ENCODE measurements around the gene SH2D1B. TPM values are rescaled to one million over a fixed set of nuclear protein-coding genes. Genes with fewer than 3 reads are reported as not detected.

Gene SH2D1B
- total and polyA plus RNA-seq, 9 of the 15 experiments (the other 6 are each of a cell fraction or from before 2014, with no cell fraction given) = 5.6 to 19.6 (median 9.7) TPM

DNA sequence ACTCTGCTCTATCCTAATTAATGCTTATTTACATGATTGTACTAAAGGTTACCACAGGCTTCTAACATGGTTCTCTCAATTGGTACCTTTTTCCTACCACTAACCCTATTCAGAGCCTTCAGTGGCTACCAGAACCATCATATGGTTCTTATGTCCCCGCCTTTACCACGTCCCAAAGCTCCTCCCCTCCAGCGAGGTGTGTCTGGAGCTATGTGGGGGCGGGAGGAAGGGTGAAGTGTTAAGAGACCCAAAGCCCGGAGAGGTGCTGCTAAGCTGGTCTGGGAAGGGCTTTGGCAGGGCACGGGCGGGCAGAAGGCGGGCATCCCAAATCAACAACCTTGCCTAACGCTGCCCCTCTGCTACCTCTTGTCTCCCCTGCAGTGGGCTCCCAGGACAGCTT, 45.3 kb downstream of the SH2D1B start:
- ChIA-PET POLR2A (interaction anchor here (1.3 to 1.4 kb wide), 2 partner anchors 14 to 194 kb away, joined by 3 read pairs; partner anchors contain the start of gene UAP1), CTCF (ENCODE audit: low intra/inter-chr PET ratio) (no interaction called here)
- no peak overlapping the region for H3K27ac ChIP-seq (ENCODE audit: extremely low read depth, low read depth, low read length)
- peak overlapping the region; percentile 34; the same call in 1 of the 2 replicates for H2AFZ ChIP-seq (ENCODE audit: low read depth, low read length)
- intact Hi-C loops (cut with micrococcal nuclease) (no loop called here), in situ Hi-C loops (cut with MboI) (no loop called here)
- H3K4me2 ChIP-seq (ENCODE audit: insufficient read depth, low read length) = no peak overlapping the region
- H4K20me1 ChIP-seq (replicated peaks; ENCODE audit: control insufficient read depth, insufficient read depth, low read length) = no peaks in the 10 kb centered on the region
- no peaks in the 10 kb centered on the region for H3K27me3 ChIP-seq (ENCODE audit: control insufficient read depth in 2 of 2, insufficient read depth in 2 of 2, low read length in 2 of 2)
- peak overlapping the region in 1 of 2 experiments; percentile 54; a peak in 1 of 4 replicates for H3K9ac ChIP-seq (ENCODE audit: insufficient read depth in 1 of 2, low read depth in 2 of 2, low read length in 2 of 2)
- DNase-seq (ENCODE audit: extremely low read depth in 1 of 4, low spot score in 3 of 4) (peak; percentile 45 to 57 (median 53)), ATAC-seq (peak; percentile 78), FAIRE-seq (peak; percentile 6)
- H3K9me3 ChIP-seq (replicated peaks; ENCODE audit: control insufficient read depth, insufficient read depth, low read depth, low read length) = no peaks in the 10 kb centered on the region
- no peaks in the 10 kb centered on the region for H3K79me2 ChIP-seq (ENCODE audit: control insufficient read depth, insufficient read depth, low read length)
- peaks cover 13 to 20% of the 10 kb centered on the region in 2 experiments; a peak in 4 of 5 replicates for H3K4me1 ChIP-seq (replicated peaks in 1 of 2; ENCODE audit: control insufficient read depth in 2 of 2, insufficient read depth in 2 of 2, low read length in 2 of 2)
- no peak for TF ChIP-seq MYBL2 (IDR thresholded peaks at IDR 0.05; ENCODE audit: low read depth)
- TF ChIP-seq MYBL2 (CRISPR knock-in tag; IDR thresholded peaks at IDR 0.05; ENCODE audit: borderline replicate concordance) = no peak
- TF ChIP-seq EGR1 (conservative IDR thresholded peaks at IDR 0.05) = peak; percentile 62
- H3K36me3 ChIP-seq (ENCODE audit: control insufficient read depth, insufficient read depth, low read length) = no peaks in the 10 kb centered on the region
- no TSS peak for BruUV-seq (replicated peaks)
- no peak overlapping the region for H3K4me3 ChIP-seq
- no peaks in the 10 kb centered on the region for H3K9me1 ChIP-seq (ENCODE audit: control insufficient read depth, insufficient read depth, low read length)
- 50% methylated on average over 9 of the region's 9 CpGs for WGBS (ENCODE audit: insufficient coverage, low coverage, missing lambda C conversion rate)

DNA sequence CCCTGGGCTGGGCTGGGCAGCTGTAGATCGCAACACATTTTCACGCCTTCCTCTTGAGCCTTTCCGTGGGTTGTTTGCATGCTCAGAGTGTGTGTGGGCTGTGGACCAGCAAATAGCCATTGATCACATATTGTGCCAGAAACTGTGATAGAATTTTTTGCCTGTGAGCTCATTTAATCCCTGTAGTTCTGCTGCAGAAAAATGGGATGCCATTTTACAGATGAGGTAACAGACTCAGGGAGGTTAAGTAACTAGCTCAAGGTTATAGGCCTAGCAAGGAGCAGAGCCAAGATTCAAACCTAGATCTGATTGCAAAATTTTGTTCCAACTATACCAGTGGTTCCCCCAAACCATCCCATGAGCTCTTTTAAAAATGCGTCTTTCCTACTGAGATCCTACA, 45.8 kb downstream of the SH2D1B start:
- no peaks in the 10 kb centered on the region for H3K36me3 ChIP-seq (ENCODE audit: control insufficient read depth, insufficient read depth, low read length)
- H3K27me3 ChIP-seq (ENCODE audit: control insufficient read depth in 2 of 2, insufficient read depth in 2 of 2, low read length in 2 of 2) = no peaks in the 10 kb centered on the region
- DNase-seq (ENCODE audit: extremely low read depth in 1 of 4, low spot score in 3 of 4) (no peak), FAIRE-seq (no peak), ATAC-seq (no peak)
- 0 out of 2 replicates have a peak overlapping the region, but pooled peaks have one; percentile 34 for H2AFZ ChIP-seq (ENCODE audit: low read depth, low read length)
- H3K9ac ChIP-seq (ENCODE audit: insufficient read depth in 1 of 2, low read depth in 2 of 2, low read length in 2 of 2) = no peak overlapping the region
- no TSS peak for BruUV-seq (replicated peaks)
- POLR2A ChIA-PET = interaction anchor here (1.4 kb wide), 1 partner anchor 195 kb away, joined by 3 read pairs; the partner anchor contains the start of gene UAP1
- WGBS (ENCODE audit: insufficient coverage, low coverage, missing lambda C conversion rate) = 52% methylated on average over 4 of the region's 4 CpGs
- intact Hi-C loops (cut with micrococcal nuclease) = no loop called here
- TF ChIP-seq DPF2 (IDR thresholded peaks at IDR 0.05) (no peak), ZNF146 (CRISPR knock-in tag; IDR thresholded peaks at IDR 0.05; ENCODE audit: unreplicated experiment) (no peak), MECOM (CRISPR knock-in tag; IDR thresholded peaks at IDR 0.05) (no peak), GTF2E2 (tag; IDR thresholded peaks at IDR 0.05) (no peak), HDAC3 (IDR thresholded peaks at IDR 0.05; ENCODE audit: borderline replicate concordance, partially characterized antibody) (no peak), ZSCAN32 (CRISPR knock-in tag; IDR thresholded peaks at IDR 0.05) (no peak)
- CTCF ChIA-PET (ENCODE audit: low intra/inter-chr PET ratio) = no interaction called here
- no peak overlapping the region for H3K27ac ChIP-seq (ENCODE audit: extremely low read depth, low read depth, low read length)
- no peaks in the 10 kb centered on the region for H3K79me2 ChIP-seq (ENCODE audit: control insufficient read depth, insufficient read depth, low read length)
- H3K4me2 ChIP-seq (ENCODE audit: insufficient read depth, low read length) = no peak overlapping the region
- H4K20me1 ChIP-seq (replicated peaks; ENCODE audit: control insufficient read depth, insufficient read depth, low read length) = no peaks in the 10 kb centered on the region
- peaks cover 13 to 16% of the 10 kb centered on the region in 2 experiments; a peak in 4 of 5 replicates for H3K4me1 ChIP-seq (replicated peaks in 1 of 2; ENCODE audit: control insufficient read depth in 2 of 2, insufficient read depth in 2 of 2, low read length in 2 of 2)
- H3K9me1 ChIP-seq (ENCODE audit: control insufficient read depth, insufficient read depth, low read length) = no peaks in the 10 kb centered on the region
- H3K9me3 ChIP-seq (replicated peaks; ENCODE audit: control insufficient read depth, insufficient read depth, low read depth, low read length) = no peaks in the 10 kb centered on the region
- in situ Hi-C loops (cut with MboI) = no loop called here
- H3K4me3 ChIP-seq = no peak overlapping the region
